ENCODE measurements around the gene NTRK3.

NTRK3 gene

DNA sequence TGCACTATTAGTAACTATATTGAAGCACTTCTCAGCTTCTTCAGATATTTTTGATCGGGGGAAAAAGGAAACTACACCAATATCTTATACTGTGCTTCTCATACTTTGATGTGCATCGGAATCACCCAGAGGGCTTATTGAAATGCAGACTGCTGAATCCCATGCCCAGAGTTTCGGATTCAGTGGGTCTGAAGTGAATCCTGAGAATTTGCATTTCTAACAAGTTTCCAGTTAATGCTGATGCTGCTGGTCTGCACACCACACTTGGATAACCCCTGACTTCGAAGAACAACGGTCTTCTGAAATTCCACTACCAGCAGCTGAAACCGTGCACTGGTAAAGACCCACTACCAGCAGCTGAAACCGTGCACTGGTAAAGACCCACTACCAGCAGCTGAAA is 243.9 kb downstream of the NTRK3 start:
- no peak overlapping the region for H3K27ac ChIP-seq (replicated peaks)
- H3K4me3 ChIP-seq (replicated peaks; ENCODE audit: insufficient read depth, low read length) = no peak overlapping the region
- no peak for DNase-seq (ENCODE audit: low read depth in 1 of 2, low spot score in 1 of 2)
- H3K27me3 ChIP-seq (ENCODE audit: insufficient read depth, poor library complexity, severe bottlenecking) = no peaks in the 10 kb centered on the region
- TF ChIP-seq POLR2AphosphoS5 (IDR thresholded peaks at IDR 0.05; ENCODE audit: low read depth) = no peak
- TF ChIP-seq GABPA (IDR thresholded peaks at IDR 0.05; ENCODE audit: low read depth) = no peak
- no peak for TF ChIP-seq SPI1 (IDR thresholded peaks at IDR 0.05; ENCODE audit: borderline replicate concordance, low read depth)
- TF ChIP-seq, protein P1, sequence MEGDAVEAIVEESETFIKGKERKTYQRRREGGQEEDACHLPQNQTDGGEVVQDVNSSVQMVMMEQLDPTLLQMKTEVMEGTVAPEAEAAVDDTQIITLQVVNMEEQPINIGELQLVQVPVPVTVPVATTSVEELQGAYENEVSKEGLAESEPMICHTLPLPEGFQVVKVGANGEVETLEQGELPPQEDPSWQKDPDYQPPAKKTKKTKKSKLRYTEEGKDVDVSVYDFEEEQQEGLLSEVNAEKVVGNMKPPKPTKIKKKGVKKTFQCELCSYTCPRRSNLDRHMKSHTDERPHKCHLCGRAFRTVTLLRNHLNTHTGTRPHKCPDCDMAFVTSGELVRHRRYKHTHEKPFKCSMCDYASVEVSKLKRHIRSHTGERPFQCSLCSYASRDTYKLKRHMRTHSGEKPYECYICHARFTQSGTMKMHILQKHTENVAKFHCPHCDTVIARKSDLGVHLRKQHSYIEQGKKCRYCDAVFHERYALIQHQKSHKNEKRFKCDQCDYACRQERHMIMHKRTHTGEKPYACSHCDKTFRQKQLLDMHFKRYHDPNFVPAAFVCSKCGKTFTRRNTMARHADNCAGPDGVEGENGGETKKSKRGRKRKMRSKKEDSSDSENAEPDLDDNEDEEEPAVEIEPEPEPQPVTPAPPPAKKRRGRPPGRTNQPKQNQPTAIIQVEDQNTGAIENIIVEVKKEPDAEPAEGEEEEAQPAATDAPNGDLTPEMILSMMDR (IDR thresholded peaks at IDR 0.05; ENCODE audit: insufficient read depth, low read length) = no peak
- TF ChIP-seq, protein P2, sequence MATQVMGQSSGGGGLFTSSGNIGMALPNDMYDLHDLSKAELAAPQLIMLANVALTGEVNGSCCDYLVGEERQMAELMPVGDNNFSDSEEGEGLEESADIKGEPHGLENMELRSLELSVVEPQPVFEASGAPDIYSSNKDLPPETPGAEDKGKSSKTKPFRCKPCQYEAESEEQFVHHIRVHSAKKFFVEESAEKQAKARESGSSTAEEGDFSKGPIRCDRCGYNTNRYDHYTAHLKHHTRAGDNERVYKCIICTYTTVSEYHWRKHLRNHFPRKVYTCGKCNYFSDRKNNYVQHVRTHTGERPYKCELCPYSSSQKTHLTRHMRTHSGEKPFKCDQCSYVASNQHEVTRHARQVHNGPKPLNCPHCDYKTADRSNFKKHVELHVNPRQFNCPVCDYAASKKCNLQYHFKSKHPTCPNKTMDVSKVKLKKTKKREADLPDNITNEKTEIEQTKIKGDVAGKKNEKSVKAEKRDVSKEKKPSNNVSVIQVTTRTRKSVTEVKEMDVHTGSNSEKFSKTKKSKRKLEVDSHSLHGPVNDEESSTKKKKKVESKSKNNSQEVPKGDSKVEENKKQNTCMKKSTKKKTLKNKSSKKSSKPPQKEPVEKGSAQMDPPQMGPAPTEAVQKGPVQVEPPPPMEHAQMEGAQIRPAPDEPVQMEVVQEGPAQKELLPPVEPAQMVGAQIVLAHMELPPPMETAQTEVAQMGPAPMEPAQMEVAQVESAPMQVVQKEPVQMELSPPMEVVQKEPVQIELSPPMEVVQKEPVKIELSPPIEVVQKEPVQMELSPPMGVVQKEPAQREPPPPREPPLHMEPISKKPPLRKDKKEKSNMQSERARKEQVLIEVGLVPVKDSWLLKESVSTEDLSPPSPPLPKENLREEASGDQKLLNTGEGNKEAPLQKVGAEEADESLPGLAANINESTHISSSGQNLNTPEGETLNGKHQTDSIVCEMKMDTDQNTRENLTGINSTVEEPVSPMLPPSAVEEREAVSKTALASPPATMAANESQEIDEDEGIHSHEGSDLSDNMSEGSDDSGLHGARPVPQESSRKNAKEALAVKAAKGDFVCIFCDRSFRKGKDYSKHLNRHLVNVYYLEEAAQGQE (IDR thresholded peaks at IDR 0.05; ENCODE audit: insufficient replicate concordance, low read depth) = no peak

DNA sequence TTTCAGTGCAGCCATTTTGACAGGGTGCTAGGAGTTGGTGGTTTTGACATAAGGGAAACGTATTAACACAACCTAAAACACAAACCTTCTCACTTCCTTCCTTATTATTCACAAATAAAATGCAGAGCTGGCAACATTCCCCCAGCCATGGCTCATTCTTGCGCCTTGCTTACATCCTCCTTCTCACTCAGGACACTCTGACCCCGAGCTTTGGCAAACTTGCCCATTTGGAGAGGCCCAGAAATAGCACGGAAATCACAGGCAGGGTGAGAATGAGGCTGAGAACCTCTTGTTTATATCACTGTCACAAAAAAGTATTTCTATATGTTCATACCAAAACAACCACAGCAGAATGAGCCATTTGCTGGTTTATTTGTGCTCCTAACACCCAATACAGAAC is 244.3 kb downstream of the NTRK3 start:
- DNase-seq (ENCODE audit: low read depth in 1 of 2, low spot score in 1 of 2) = no peak
- no peak overlapping the region for H3K4me3 ChIP-seq (replicated peaks; ENCODE audit: insufficient read depth, low read length)
- TF ChIP-seq GABPA (IDR thresholded peaks at IDR 0.05; ENCODE audit: low read depth) (no peak), POLR2AphosphoS5 (IDR thresholded peaks at IDR 0.05; ENCODE audit: low read depth) (no peak), SPI1 (IDR thresholded peaks at IDR 0.05; ENCODE audit: borderline replicate concordance, low read depth) (no peak)
- TF ChIP-seq, protein P1 (IDR thresholded peaks at IDR 0.05; ENCODE audit: insufficient read depth, low read length) = no peak
- TF ChIP-seq, protein P2 (IDR thresholded peaks at IDR 0.05; ENCODE audit: insufficient replicate concordance, low read depth) = no peak
- H3K27me3 ChIP-seq (ENCODE audit: insufficient read depth, poor library complexity, severe bottlenecking) = no peaks in the 10 kb centered on the region
- no peak overlapping the region for H3K27ac ChIP-seq (replicated peaks)

DNA sequence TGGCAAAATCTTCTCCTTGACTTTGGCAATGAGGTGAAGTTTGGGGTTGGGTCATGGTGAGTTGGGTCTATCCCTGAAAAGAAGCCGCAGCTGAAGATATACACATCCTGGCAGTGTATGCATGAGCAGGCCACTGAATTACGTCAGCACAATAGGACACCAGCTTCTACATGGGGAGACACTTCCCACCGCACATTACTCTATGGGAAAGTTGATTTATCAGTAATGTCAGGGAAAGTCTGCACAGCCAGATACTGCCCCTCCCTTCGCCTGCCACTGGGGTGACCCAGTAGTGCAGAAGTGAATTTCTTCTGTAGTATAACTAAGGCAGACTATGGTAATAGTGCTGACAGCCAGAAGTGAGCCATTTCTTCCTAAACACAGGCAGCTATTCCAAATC is 245.0 kb downstream of the NTRK3 start:
- no peak for DNase-seq (ENCODE audit: low read depth in 1 of 2, low spot score in 1 of 2)
- no peaks in the 10 kb centered on the region for H3K27me3 ChIP-seq (ENCODE audit: insufficient read depth, poor library complexity, severe bottlenecking)
- TF ChIP-seq GABPA (IDR thresholded peaks at IDR 0.05; ENCODE audit: low read depth) (no peak), POLR2AphosphoS5 (IDR thresholded peaks at IDR 0.05; ENCODE audit: low read depth) (no peak), SPI1 (IDR thresholded peaks at IDR 0.05; ENCODE audit: borderline replicate concordance, low read depth) (no peak)
- TF ChIP-seq, protein P2 (IDR thresholded peaks at IDR 0.05; ENCODE audit: insufficient replicate concordance, low read depth) = no peak
- TF ChIP-seq, protein P1 (IDR thresholded peaks at IDR 0.05; ENCODE audit: insufficient read depth, low read length) = no peak

More for the DNA sequence above, 245.0 kb downstream of the NTRK3 start:
- H3K27ac ChIP-seq (replicated peaks) = no peak overlapping the region
- no peak overlapping the region for H3K4me3 ChIP-seq (replicated peaks; ENCODE audit: insufficient read depth, low read length)
